Heart right ventricle (tissue), 16 donors: Measurements from ENCODE around the gene LRRC25. TPM values are rescaled to one million over a fixed set of nuclear protein-coding genes. Genes with fewer than 3 reads are reported as not detected.

Experiments used
- ATAC-seq, 8 donors: fragments of 200-7000 bp; cut with Tn5 transposase; one replicate each; pipeline ENCODE4 v1.9.1; 2020; ENCODE audit warnings: mild to moderate bottlenecking in 8 of 8, moderate library complexity in 8 of 8, moderate number of reproducible peaks in 1 of 8
- DNase-seq, 2 donors: peaks; one replicate each; pipeline ENCODE4 v3.0.0-alpha.2; 2020
- H3K27ac ChIP-seq, 10 donors: fragments of 200-600 bp; sonication (generic) in 2 of 10; one replicate each; pipeline versions ENCODE4 v1.5.0 to v1.8.0; 2020 to 2022; ENCODE audit warnings: mild to moderate bottlenecking in 3 of 10
- H3K27me3 ChIP-seq, 7 donors: fragments of 200-600 bp; one replicate each; pipeline ENCODE4 v1.8.0; 2021 to 2022; ENCODE audit warnings: mild to moderate bottlenecking in 2 of 7
- H3K36me3 ChIP-seq, 9 donors: fragments of 200-600 bp; sonication (generic) in 1 of 9; one replicate each; pipeline versions ENCODE4 v1.5.0 to v1.8.0; 2020 to 2022; ENCODE audit warnings: mild to moderate bottlenecking in 2 of 9
- H3K4me1 ChIP-seq, 9 donors: fragments of 200-600 bp; sonication (generic) in 1 of 9; one replicate each; pipeline versions ENCODE4 v1.5.0 to v1.8.0; 2020 to 2022; ENCODE audit warnings: mild to moderate bottlenecking in 4 of 9
- H3K4me3 ChIP-seq, 10 donors: fragments of 200-600 bp; sonication (generic) in 2 of 10; one replicate each; pipeline versions ENCODE4 v1.5.0 to v1.8.0; 2020 to 2022; ENCODE audit warnings: mild to moderate bottlenecking in 7 of 10, moderate library complexity in 2 of 10
- H3K9me3 ChIP-seq, 11 donors: fragments of 200-600 bp in 10 of 11; sonication (generic) in 2 of 11; one replicate each; pipeline versions ENCODE4 v1.5.0 to v1.8.0; 2013 to 2022; ENCODE audit warnings: mild to moderate bottlenecking in 2 of 11, control low read depth in 1 of 11, moderate library complexity in 1 of 11
- WGBS, 2 donors: extraction: QIAGEN DNeasy Blood & Tissue Kit; methylation state at CpG; one replicate each; pipeline ENCODE4 v1.1.7; 2013; ENCODE audit warnings: inconsistent platforms in 1 of 2; 5-methylcytosine and 5-hydroxymethylcytosine counted together
- intact Hi-C, 10 donors: fragments of 100-400 bp; cut with DNase I; formaldehyde crosslinking; loops; one replicate each; pipeline versions ENCODE4 v1.11.1 to v1.14.2; 2022
- polyA plus RNA-seq, 2 donors: library from polyadenylated mRNA; stranded (reverse); fragments of 200-250 nt; gene quantifications; one replicate each; pipeline ENCODE4 v1.2.3, GENCODE V29; 2013
- total RNA-seq, 10 donors: library from RNA; stranded (reverse); fragmentation: NEBNext Ultra II Directional in 3 of 10; extraction: Animal tissue kit (Norgen Biotek cat#: 25700) in 3 of 10; gene quantifications; one replicate each; pipeline versions ENCODE4 v1.2.1 to v1.2.4, GENCODE V29; 2021 to 2023
- TF ChIP-seq, protein P1 (sequence below), 9 donors: fragments of 200-600 bp; sonication (generic) in 2 of 9; IDR thresholded peaks; one replicate each; pipeline versions ENCODE4 v1.5.0 to v1.8.0; 2021 to 2022; ENCODE audit warnings: antibody characterized with exemption in 9 of 9, mild to moderate bottlenecking in 5 of 9, moderate library complexity in 1 of 9
- donor health status: Arrhythmogenic right ventricular cardiomyopathy.
- donor health status: ischemic (EF 13 %, LVEDD 7.1; RV severe dilation, severe dysfunction).
- donor health status: healthy with polysubstance abuse.
- donor health status: DM: no; HTN: yes; CAD: no.
- donor health status: DM: no; HTN: no; CAD: no.
- donor health status: ischemic (EF 25% LVEDD 6.9; RV normal size, moderate dysfunction).
- donor health status: ischemic (EF 25% LVEDD 5.7; RV mildly dilated, moderate dysfunction).
- donor health status: healthy.
- donor health status: DM: yes; HTN: yes; CAD: no.
- donor health status: Ischemic cardiomyopathy.
- donor health status: ischemic (EF 35%, LVEDD 5.7; RV mildly dilated, moderate dysfunction).
- donor health status: nonischemic (EF 11% LVEDD 7.7; RV severe dilation, severe dysfunction).
- donor health status: DM: yes; HTN: yes; CAD: no.
- donor health status: PGD.
- donor health status: ischemic (EF 29% LVEDD 5.4; RV normal size, mild dysfunction).
- donor health status: nonischemic (EF 23%, LVEDD 6.1; RV moderate dilation, normal function).

The LRRC25 gene
- total and polyA plus RNA-seq, 12 donors = 0.57 to 13.3 (median 1.8) TPM

DNA sequence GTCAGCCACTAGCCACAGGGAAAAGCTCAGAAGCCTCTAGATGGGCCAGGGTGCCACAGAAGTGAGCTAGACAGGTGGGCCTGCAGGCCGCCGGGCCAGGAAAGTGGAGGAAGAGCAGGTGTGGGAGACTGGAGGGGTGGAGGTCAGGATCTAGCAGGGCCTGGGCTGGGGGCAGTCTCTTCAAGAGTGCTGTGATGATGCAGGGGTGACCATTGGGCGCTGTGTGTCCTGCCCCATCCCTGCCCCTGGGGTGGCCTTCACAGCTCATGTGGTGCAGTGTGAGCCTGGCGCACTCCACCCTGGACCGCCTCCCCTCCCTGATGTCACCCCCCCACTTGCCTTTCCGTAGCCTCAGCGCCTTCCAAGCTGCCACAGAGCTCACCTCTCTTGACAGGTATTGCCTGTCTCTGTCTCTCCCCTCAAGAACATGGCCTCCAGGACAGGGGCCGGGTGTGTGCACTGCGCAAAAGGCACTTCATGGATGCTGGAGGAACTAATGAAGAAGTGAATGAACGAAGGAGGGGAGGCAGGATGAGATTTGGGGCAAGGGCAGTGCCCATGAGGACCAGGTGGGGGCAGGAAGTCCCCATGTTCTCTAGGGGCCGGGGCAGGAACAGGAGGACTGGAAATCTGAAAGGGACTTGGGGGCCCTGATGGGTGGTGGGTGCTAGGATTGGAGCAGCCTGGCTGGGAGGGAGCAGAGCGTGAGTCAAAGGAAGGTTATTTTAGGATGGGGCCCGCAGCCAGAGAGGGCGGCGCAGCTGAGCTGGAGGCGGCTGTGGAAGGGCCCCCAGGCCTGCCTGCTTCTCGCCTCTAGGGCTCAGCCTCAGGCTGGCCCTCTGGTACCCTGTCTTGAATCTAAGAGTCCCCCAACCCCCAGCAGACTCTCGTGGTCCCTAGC, 28.3 kb upstream of the LRRC25 start:
- TF ChIP-seq, protein P1, sequence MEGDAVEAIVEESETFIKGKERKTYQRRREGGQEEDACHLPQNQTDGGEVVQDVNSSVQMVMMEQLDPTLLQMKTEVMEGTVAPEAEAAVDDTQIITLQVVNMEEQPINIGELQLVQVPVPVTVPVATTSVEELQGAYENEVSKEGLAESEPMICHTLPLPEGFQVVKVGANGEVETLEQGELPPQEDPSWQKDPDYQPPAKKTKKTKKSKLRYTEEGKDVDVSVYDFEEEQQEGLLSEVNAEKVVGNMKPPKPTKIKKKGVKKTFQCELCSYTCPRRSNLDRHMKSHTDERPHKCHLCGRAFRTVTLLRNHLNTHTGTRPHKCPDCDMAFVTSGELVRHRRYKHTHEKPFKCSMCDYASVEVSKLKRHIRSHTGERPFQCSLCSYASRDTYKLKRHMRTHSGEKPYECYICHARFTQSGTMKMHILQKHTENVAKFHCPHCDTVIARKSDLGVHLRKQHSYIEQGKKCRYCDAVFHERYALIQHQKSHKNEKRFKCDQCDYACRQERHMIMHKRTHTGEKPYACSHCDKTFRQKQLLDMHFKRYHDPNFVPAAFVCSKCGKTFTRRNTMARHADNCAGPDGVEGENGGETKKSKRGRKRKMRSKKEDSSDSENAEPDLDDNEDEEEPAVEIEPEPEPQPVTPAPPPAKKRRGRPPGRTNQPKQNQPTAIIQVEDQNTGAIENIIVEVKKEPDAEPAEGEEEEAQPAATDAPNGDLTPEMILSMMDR (IDR thresholded peaks at IDR 0.05) = peak in 3 of 9 donors; percentile 22 to 37 (median 25)
- DNase-seq = peak; percentile 75 to 78
- Histone ChIP-seq H3K4me1 (peaks cover 35 to 95% (median 75%) of the 10 kb centered on the region in 9 donors), H3K27me3 (no peaks in the 10 kb centered on the region), H3K27ac (peak overlapping the region in 9 of 10 donors; percentile 39 to 80 (median 65)), H3K4me3 (peak overlapping the region in 1 of 10 donors; percentile 13), H3K9me3 (no peaks in the 10 kb centered on the region), H3K36me3 (peaks cover 0 to 15% (median 0%) of the 10 kb centered on the region in 9 donors)
- WGBS, 2 donors = 38 to 51% methylated on average over 18 of the region's 18 CpGs
- intact Hi-C loops = no loop called here
- peak; percentile 50 to 75 (median 68) for ATAC-seq

DNA sequence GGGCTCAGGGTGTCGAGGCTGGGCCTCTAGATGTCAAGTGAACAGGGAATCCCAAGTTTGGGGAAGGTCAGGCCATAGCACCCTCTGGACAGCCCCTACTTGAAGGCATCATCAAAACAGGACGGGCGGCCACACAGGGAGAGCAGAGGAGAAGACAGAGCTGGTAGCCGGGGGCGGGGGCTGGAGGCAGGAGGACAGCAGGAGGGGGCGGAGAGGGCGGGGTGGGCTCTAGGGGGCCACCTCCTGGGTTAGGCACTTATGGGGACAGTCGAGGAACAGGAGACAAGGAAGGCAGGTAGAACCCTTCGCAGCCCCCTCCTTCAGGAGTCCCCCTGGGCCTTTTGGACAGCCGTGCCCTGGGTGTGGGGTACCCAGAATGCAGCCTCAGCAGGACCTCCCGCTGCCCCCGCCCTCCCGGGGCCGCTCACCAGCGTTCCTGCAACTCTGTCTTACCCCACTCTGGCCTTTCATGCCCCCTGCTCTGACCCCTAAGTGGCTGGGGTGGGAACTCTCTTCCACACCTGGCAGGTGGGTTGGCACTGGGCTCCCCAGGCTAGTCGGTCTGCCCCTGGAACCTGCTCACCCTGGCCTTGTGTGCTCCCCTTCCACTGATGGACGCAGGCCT, 27.6 kb upstream of the LRRC25 start:
- H3K9me3 ChIP-seq = no peaks in the 10 kb centered on the region
- TF ChIP-seq, protein P1 (IDR thresholded peaks at IDR 0.05) = no peak
- H3K4me3 ChIP-seq = no peak overlapping the region
- WGBS, 2 donors = 88 to 89% methylated on average over 17 of the region's 17 CpGs
- peaks cover 37 to 100% (median 82%) of the 10 kb centered on the region in 9 donors for H3K4me1 ChIP-seq
- no peaks in the 10 kb centered on the region for H3K27me3 ChIP-seq
- intact Hi-C loops = no loop called here
- H3K27ac ChIP-seq = peak overlapping the region in 5 of 10 donors; percentile 39 to 79 (median 64)
- H3K36me3 ChIP-seq = peaks cover 0 to 11% (median 0%) of the 10 kb centered on the region in 9 donors
- ATAC-seq (no peak), DNase-seq (no peak)

DNA sequence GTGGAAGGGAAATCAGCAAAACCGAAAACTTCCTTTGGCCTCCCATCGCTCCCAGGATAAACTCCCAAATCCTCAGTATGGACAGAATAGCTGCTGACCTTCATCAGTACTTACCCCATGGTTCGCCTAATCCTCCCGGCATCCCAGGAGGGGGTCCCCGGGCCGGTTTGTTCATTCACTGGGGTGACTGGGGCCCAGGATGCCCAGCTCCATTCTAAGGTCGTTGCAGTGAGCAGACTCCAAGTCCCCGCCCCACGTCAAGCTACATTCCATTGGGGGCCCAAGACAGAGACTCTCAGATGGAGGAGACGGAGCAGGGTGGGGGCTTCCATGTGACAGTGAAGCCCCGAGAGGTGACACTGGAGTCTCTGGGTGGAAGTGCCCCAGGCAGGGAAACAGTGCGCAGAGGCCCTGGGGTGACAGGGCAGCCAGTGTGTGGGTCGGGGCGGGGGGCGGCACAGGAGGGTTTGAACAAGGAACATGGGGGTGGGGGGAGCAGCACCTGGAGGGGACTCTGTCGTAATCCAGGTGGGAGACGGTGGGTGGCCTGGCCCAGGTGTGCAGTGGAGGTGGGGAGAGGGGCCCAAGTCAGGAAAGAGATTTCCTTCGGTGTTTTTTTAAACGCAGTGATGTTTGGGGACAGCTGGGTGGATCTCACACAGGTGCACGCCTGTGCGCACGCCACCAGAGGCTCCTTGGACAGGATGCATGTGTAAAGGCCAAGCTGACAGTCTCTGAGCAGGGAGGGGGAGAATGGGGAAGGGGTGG, 26.9 kb upstream of the LRRC25 start:
- peak overlapping the region in 7 of 10 donors; percentile 6 to 79 (median 16) for H3K27ac ChIP-seq
- 73 to 81% methylated on average over 22 of the region's 22 CpGs for WGBS, 2 donors
- intact Hi-C loops = no loop called here
- peaks cover 31 to 96% (median 77%) of the 10 kb centered on the region in 9 donors for H3K4me1 ChIP-seq
- no peak for DNase-seq
- no peaks in the 10 kb centered on the region for H3K27me3 ChIP-seq
- no peaks in the 10 kb centered on the region for H3K9me3 ChIP-seq
- peaks cover 0 to 11% (median 0%) of the 10 kb centered on the region in 9 donors for H3K36me3 ChIP-seq
- TF ChIP-seq, protein P1 (IDR thresholded peaks at IDR 0.05) = no peak
- no peak for ATAC-seq
- no peak overlapping the region for H3K4me3 ChIP-seq
